Cardiac muscle cell (in vitro differentiated cells and primary cell): ENCODE measurements around the gene KLHL12. TPM values are rescaled to one million over a fixed set of nuclear protein-coding genes. Genes with fewer than 3 reads are reported as not detected.

Source experiments
- DNase-seq, 2 donors: peaks; one replicate each; pipeline versions ENCODE4 v3.0.0 to v3.0.0-alpha.2; 2010 to 2017; ENCODE audit warnings: low read depth in 1 of 2, low spot score in 1 of 2
- H3K27ac ChIP-seq: fragments of 200-600 bp; sonication (generic); 2 replicates; pipeline ENCODE4 v1.5.1; 2016
- H3K27me3 ChIP-seq: fragments of 200-600 bp; sonication (generic); 2 replicates; pipeline ENCODE4 v1.6.0; 2016; ENCODE audit warnings: control low read depth
- H3K36me3 ChIP-seq: fragments of 200-600 bp; sonication (generic); 2 replicates; pipeline ENCODE4 v1.5.1; 2016; ENCODE audit warnings: control low read depth
- H3K4me1 ChIP-seq: fragments of 200-600 bp; sonication (generic); 2 replicates; pipeline ENCODE4 v1.8.1; 2017; ENCODE audit warnings: low read depth, mild to moderate bottlenecking, mixed run types
- H3K4me3 ChIP-seq: fragments of 200-600 bp; sonication (generic); 2 replicates; pipeline ENCODE4 v1.5.1; 2016; ENCODE audit warnings: mild to moderate bottlenecking
- H3K9me3 ChIP-seq: fragments of 200-600 bp; sonication (generic); 2 replicates; pipeline ENCODE4 v1.5.1; 2017; ENCODE audit warnings: low read depth, mild to moderate bottlenecking, control low read depth
- polyA plus RNA-seq: library from polyadenylated mRNA; unstranded; fragments of >200 nt; fragmentation: Nextera tagmentation; extraction: Ambion mirVana; gene quantifications from 2 replicates; pipeline ENCODE4 v1.2.1, GENCODE V29; 2016
- total RNA-seq: library from RNA; depleted of rRNA; stranded (reverse); fragments of >200 nt; gene quantifications from 2 replicates; pipeline ENCODE4 v1.2.3, GENCODE V29; 2016
- TF ChIP-seq, protein P1 (sequence below): IDR thresholded peaks from 2 replicates; pipeline ENCODE4 v1.5.1; 2012; ENCODE audit warnings: low read depth, mild to moderate bottlenecking, low read length

The KLHL12 gene
- total and polyA plus RNA-seq, 2 experiments from 2014 or later = 24.4 to 42.0 TPM

GRCh38 chr1:202862679-202863560 lies 64.1 kb downstream of the KLHL12 start:
- Histone ChIP-seq H3K36me3 (no peaks in the 10 kb centered on the region), H3K27me3 (no peaks in the 10 kb centered on the region), H3K4me1 (peaks cover 3% of the 10 kb centered on the region), H3K4me3 (no peak overlapping the region), H3K27ac (no peak overlapping the region), H3K9me3 (no peaks in the 10 kb centered on the region)
- TF ChIP-seq, protein P1, sequence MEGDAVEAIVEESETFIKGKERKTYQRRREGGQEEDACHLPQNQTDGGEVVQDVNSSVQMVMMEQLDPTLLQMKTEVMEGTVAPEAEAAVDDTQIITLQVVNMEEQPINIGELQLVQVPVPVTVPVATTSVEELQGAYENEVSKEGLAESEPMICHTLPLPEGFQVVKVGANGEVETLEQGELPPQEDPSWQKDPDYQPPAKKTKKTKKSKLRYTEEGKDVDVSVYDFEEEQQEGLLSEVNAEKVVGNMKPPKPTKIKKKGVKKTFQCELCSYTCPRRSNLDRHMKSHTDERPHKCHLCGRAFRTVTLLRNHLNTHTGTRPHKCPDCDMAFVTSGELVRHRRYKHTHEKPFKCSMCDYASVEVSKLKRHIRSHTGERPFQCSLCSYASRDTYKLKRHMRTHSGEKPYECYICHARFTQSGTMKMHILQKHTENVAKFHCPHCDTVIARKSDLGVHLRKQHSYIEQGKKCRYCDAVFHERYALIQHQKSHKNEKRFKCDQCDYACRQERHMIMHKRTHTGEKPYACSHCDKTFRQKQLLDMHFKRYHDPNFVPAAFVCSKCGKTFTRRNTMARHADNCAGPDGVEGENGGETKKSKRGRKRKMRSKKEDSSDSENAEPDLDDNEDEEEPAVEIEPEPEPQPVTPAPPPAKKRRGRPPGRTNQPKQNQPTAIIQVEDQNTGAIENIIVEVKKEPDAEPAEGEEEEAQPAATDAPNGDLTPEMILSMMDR = no peak
- no peak for DNase-seq

DNA sequence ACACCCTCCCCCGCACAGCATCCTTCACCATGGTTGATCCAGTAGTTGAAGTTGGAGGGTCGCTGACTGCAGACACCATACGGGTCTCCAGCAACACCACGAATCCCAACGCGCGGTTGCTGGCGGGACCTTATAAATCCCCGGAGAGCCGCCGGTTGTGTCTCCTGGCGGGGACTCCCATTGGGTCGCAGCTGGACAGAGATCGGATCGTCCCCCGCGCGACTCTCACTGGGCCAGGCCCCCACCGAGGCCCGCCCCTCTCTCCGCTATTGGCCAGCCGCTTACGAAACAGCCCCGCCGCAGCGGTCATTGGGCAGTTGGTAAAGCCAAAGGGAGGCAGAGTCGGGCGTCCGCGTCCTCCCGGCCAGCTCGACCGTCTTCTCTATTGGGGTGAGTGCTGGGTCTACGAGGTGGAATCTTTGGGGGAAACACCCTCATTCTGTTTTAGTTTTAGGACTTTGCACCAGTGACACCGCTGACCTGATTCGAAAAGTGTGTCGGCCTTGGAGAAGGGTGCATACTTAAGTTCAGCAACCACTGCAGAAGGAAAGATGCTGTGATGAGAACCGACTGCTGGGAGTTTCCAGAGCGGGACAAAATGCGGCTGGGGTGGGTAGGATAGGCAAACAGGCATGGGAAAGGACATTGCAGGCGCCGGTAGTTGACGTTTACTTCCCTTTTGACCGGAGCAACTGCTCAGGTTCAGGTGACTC lies 65.5 kb downstream of the KLHL12 start:
- H3K27ac ChIP-seq = peak overlapping the region; percentile 17
- TF ChIP-seq, protein P1 = no peak
- no peaks in the 10 kb centered on the region for H3K9me3 ChIP-seq
- H3K4me1 ChIP-seq = peaks cover 3% of the 10 kb centered on the region
- DNase-seq = peak; percentile 89 to 98
- H3K4me3 ChIP-seq = peak overlapping the region; percentile 66
- H3K27me3 ChIP-seq = no peaks in the 10 kb centered on the region
- H3K36me3 ChIP-seq = no peaks in the 10 kb centered on the region

DNA sequence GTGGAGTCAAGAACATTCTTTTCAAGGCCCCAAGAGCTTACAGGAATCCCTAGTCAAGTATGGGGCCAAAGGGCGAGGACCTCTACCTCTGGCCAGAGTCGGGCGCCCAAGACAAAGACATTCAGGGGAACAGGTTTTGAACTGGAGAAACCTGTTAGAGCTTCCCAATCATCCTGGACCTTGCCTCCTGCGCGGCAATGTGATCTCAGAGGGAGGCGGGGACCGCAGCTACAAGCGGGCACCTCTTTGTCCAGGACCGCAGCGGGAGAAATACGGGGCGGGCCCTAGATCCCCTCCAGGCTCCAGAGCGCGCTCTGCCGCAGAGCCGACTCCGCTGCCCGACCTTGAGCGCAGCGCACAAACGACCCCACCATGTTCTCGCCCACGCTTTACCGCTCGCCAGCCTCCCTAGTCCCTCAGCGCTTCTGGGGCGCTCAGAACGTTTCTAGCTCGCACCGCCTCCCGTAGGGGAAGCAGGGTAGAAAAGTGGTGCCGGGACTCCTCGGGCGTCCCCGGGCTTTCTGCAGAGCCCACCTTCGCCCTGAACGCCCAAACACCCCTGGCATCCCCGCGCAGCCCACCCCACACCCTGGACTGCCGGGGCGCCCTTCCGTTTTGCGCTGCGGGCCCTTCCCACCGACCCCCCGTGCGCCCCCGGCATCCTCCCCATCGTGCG lies 66.2 kb downstream of the KLHL12 start:
- Histone ChIP-seq H3K27ac (peak overlapping the region; percentile 17), H3K9me3 (no peaks in the 10 kb centered on the region), H3K36me3 (no peaks in the 10 kb centered on the region), H3K4me1 (peaks cover 3% of the 10 kb centered on the region), H3K4me3 (peak overlapping the region; percentile 66), H3K27me3 (no peaks in the 10 kb centered on the region)
- TF ChIP-seq, protein P1 = no peak
- DNase-seq = peak; percentile 42 to 85

DNA sequence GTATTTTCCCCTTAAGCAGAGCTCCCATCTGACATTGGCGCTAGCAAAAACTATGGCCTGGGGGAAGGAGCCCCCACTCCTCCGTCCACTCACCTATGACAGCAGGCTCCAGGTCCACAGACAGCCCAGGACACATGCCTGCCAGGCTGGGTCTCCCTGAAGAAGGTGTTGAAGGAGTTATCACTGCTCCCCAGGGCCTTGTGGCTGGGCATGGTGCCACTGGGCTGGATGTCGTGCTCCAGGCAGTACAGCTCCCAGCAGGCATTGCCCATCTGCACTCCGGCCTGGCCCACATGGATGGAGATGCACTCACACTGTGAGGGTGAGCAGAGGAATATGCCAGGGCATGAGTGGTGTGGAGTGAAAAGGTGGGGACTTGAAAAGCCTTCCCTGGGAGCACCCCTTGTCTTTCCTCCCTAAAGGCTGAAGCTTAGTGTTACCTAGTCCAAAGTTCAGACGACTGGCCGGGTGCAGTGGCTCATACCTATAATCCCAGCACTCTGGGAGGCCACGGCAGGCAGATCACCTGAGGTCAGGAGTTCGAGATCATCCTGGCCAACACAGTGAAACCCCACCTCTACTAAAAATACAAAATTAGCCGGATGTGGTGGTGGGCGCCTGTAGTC lies 68.1 kb downstream of the KLHL12 start:
- Histone ChIP-seq H3K27ac (no peak overlapping the region), H3K9me3 (no peaks in the 10 kb centered on the region), H3K36me3 (no peaks in the 10 kb centered on the region), H3K4me3 (no peak overlapping the region), H3K27me3 (no peaks in the 10 kb centered on the region), H3K4me1 (peaks cover 3% of the 10 kb centered on the region)
- TF ChIP-seq, protein P1 = no peak
- DNase-seq = peak in 1 of 2 donors; percentile 81

DNA sequence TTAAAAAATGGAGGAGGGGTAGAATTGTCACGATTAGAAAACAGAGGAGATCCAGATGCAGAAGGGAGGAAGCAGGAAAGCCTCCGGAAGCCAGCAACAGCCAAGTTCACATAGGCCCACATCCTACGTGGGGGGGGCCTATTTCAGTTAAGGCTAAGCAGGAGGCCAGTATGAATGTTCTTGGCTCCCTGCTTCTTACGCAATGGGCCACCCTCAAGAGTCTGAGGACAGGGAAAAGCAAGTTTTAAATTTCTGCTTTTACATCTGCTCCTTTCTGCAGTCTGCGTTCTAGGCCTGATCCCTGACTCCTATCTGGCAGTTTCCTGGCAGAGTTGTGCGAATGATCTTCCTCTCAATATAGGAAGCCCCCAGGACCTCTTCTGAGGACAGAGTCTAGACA lies 68.7 kb downstream of the KLHL12 start:
- Histone ChIP-seq H3K27me3 (no peaks in the 10 kb centered on the region), H3K27ac (no peak overlapping the region), H3K9me3 (no peaks in the 10 kb centered on the region), H3K4me3 (no peak overlapping the region), H3K4me1 (peaks cover 3% of the 10 kb centered on the region), H3K36me3 (no peaks in the 10 kb centered on the region)
- TF ChIP-seq, protein P1 = no peak
- DNase-seq = peak in 1 of 2 donors; percentile 98
